GM23338 (cell line): ENCODE results near the gene RHOBTB3. TPM values are rescaled to one million over a fixed set of nuclear protein-coding genes. Genes with fewer than 3 reads are reported as not detected.

Experiments used
- ATAC-seq: fragments of 200-7000 bp; cut with Tn5 transposase; 3 replicates; pipeline ENCODE4 v1.9.1; 2020
- DNase-seq: peaks from one replicate; pipeline ENCODE4 v3.0.0-alpha.2; 2015; ENCODE audit warnings: low spot score
- H2AFZ ChIP-seq: fragments of 200-600 bp; sonication (generic); 2 replicates; pipeline ENCODE4 v1.8.0; 2016; ENCODE audit warnings: antibody characterized with exemption, mild to moderate bottlenecking, moderate library complexity
- H3F3A ChIP-seq: fragments of 200-600 bp; sonication (generic); replicated peaks from 2 replicates; pipeline ENCODE4 v1.8.0; 2017; ENCODE audit warnings: antibody characterized with exemption, mixed run types, low read depth
- H3K27ac ChIP-seq: fragments of 200-600 bp; sonication (generic); 2 replicates; pipeline ENCODE4 v1.6.1; 2016; ENCODE audit warnings: low read depth
- H3K27me3 ChIP-seq: fragments of 200-600 bp; sonication (generic); 2 replicates; pipeline ENCODE4 v1.8.0; 2016; ENCODE audit warnings: mild to moderate bottlenecking, mixed run types, moderate library complexity; ENCODE audit not compliant: insufficient read depth
- H3K36me3 ChIP-seq: fragments of 200-600 bp; sonication (generic); 2 replicates; pipeline ENCODE4 v1.8.0; 2016; ENCODE audit warnings: mild to moderate bottlenecking; ENCODE audit not compliant: insufficient read depth
- H3K4me1 ChIP-seq: fragments of 200-600 bp; sonication (generic); 2 replicates; pipeline ENCODE4 v1.8.0; 2016; ENCODE audit warnings: mild to moderate bottlenecking, moderate library complexity; ENCODE audit not compliant: insufficient read depth
- H3K4me2 ChIP-seq: fragments of 200-600 bp; sonication (generic); 2 replicates; pipeline ENCODE4 v1.7.1; 2017; ENCODE audit warnings: mixed run types
- H3K4me3 ChIP-seq: fragments of 200-600 bp; sonication (generic); 2 replicates; pipeline ENCODE4 v1.6.1; 2016; ENCODE audit warnings: mixed run types
- H3K79me2 ChIP-seq: fragments of 200-600 bp; sonication (generic); replicated peaks from 2 replicates; pipeline ENCODE4 v1.8.0; 2017; ENCODE audit warnings: mild to moderate bottlenecking; ENCODE audit not compliant: insufficient read depth
- H3K9me2 ChIP-seq: fragments of 200-600 bp; sonication (generic); 2 replicates; pipeline ENCODE4 v1.8.0; 2017; ENCODE audit not compliant: insufficient read depth
- H4K20me1 ChIP-seq: fragments of 200-600 bp; sonication (generic); replicated peaks from 2 replicates; pipeline ENCODE4 v1.8.0; 2017; ENCODE audit warnings: mild to moderate bottlenecking; ENCODE audit not compliant: insufficient read depth
- H3K27ac Mint-ChIP-seq: 2 replicates; pipeline ENCODE4 v1.8.0; 2020; ENCODE audit warnings: inconsistent platforms, mild to moderate bottlenecking, moderate library complexity, mixed read lengths
- H3K27me3 Mint-ChIP-seq: 3 replicates; pipeline ENCODE4 v1.8.0; 2022; ENCODE audit warnings: low read depth, mild to moderate bottlenecking, moderate library complexity, mixed read lengths, inconsistent platforms; ENCODE audit not compliant: insufficient read depth, poor library complexity
- H3K36me3 Mint-ChIP-seq: 3 replicates; pipeline ENCODE4 v1.8.0; 2021; ENCODE audit warnings: low read depth, mild to moderate bottlenecking, inconsistent platforms, moderate library complexity, mixed read lengths
- H3K4me1 Mint-ChIP-seq: 3 replicates; pipeline ENCODE4 v1.8.0; 2020; ENCODE audit warnings: mild to moderate bottlenecking, inconsistent platforms, mixed read lengths
- H3K4me3 Mint-ChIP-seq: 3 replicates; pipeline ENCODE4 v1.8.0; 2021; ENCODE audit warnings: moderate library complexity, mild to moderate bottlenecking, inconsistent platforms, mixed read lengths
- H3K9me3 Mint-ChIP-seq: 3 replicates; pipeline ENCODE4 v1.8.0; 2020; ENCODE audit warnings: moderate library complexity, mild to moderate bottlenecking, inconsistent platforms, mixed read lengths
- CREB1 ChIP-seq: fragments of 250-450 bp; sonication (Bioruptor Pico); IDR thresholded peaks from 2 replicates; pipeline ENCODE4 v1.5.0; 2020; ENCODE audit warnings: low read depth, mild to moderate bottlenecking, moderate library complexity
- EZH2phosphoT487 ChIP-seq: fragments of 200-600 bp; sonication (generic); IDR thresholded peaks from one replicate; pipeline ENCODE4 v1.8.1; 2018; ENCODE audit warnings: antibody characterized with exemption; ENCODE audit not compliant: unreplicated experiment
- JUNB ChIP-seq: IDR thresholded peaks from one replicate; pipeline ENCODE4 v1.6.1; 2016; ENCODE audit warnings: antibody characterized with exemption; ENCODE audit not compliant: unreplicated experiment
- NANOG ChIP-seq: IDR thresholded peaks from 2 replicates; pipeline ENCODE4 v1.6.1; 2016; ENCODE audit warnings: antibody characterized with exemption, borderline replicate concordance
- POLR2AphosphoS5 ChIP-seq: IDR thresholded peaks from 2 replicates; pipeline ENCODE4 v1.6.1; 2016; ENCODE audit warnings: antibody characterized with exemption, low read depth
- REST ChIP-seq: IDR thresholded peaks from one replicate; pipeline ENCODE4 v1.6.1; 2018; ENCODE audit warnings: antibody characterized with exemption; ENCODE audit not compliant: unreplicated experiment
- ZNF114 ChIP-seq: fragments of 250-450 bp; sonication (Bioruptor Pico); IDR thresholded peaks from 2 replicates; pipeline ENCODE4 v1.5.0; 2020; ENCODE audit warnings: mild to moderate bottlenecking, moderate library complexity
- ZNF331 ChIP-seq: fragments of 250-450 bp; sonication (Bioruptor Pico); IDR thresholded peaks from 2 replicates; pipeline ENCODE4 v1.5.0; 2020; ENCODE audit warnings: low read depth, mild to moderate bottlenecking, moderate library complexity
- ZNF462 ChIP-seq: fragments of 250-450 bp; sonication (Bioruptor Pico); IDR thresholded peaks from 2 replicates; pipeline ENCODE4 v1.5.0; 2020; ENCODE audit warnings: mild to moderate bottlenecking, moderate library complexity
- polyA plus RNA-seq: library from polyadenylated mRNA; unstranded; fragments of >200 nt; fragmentation: Nextera tagmentation; extraction: Ambion mirVana; gene quantifications from 2 replicates; pipeline ENCODE4 v1.2.1, GENCODE V29; 2016
- total RNA-seq: library from RNA; depleted of rRNA; stranded (reverse); fragments of >200 nt; shearing (Covaris generic); gene quantifications from 2 replicates; pipeline ENCODE4 v1.2.3, GENCODE V29; 2014
- TF ChIP-seq, protein P1 (sequence below), 2 experiments: fragments of 200-600 bp in 1 of 2; sonication (generic) in 1 of 2; conservative IDR thresholded peaks; 2 replicates each; pipeline versions ENCODE4 v1.5.1 to v1.6.1; 2016 to 2017; ENCODE audit warnings: antibody characterized with exemption in 2 of 2, low read depth in 2 of 2, mild to moderate bottlenecking in 2 of 2, moderate library complexity in 1 of 2

Gene RHOBTB3
- total and polyA plus RNA-seq, 2 experiments from 2014 or later, result 10.0 to 13.4 TPM

GRCh38 chr5:95788493-95788892 is 57.4 kb downstream of the RHOBTB3 start:
- H3K9me2 ChIP-seq, result no peaks in the 10 kb centered on the region
- H3K27me3 Mint-ChIP-seq, result no peaks in the 10 kb centered on the region
- ATAC-seq (no peak), DNase-seq (no peak)
- no peak for TF ChIP-seq REST
- TF ChIP-seq CREB1, result no peak
- no peak for TF ChIP-seq ZNF331
- TF ChIP-seq ZNF462 (CRISPR knock-in tag), result no peak
- no peak for TF ChIP-seq EZH2phosphoT487
- TF ChIP-seq NANOG, result no peak
- no peak for TF ChIP-seq ZNF114 (CRISPR knock-in tag)
- no peak for TF ChIP-seq JUNB
- TF ChIP-seq, protein P1, sequence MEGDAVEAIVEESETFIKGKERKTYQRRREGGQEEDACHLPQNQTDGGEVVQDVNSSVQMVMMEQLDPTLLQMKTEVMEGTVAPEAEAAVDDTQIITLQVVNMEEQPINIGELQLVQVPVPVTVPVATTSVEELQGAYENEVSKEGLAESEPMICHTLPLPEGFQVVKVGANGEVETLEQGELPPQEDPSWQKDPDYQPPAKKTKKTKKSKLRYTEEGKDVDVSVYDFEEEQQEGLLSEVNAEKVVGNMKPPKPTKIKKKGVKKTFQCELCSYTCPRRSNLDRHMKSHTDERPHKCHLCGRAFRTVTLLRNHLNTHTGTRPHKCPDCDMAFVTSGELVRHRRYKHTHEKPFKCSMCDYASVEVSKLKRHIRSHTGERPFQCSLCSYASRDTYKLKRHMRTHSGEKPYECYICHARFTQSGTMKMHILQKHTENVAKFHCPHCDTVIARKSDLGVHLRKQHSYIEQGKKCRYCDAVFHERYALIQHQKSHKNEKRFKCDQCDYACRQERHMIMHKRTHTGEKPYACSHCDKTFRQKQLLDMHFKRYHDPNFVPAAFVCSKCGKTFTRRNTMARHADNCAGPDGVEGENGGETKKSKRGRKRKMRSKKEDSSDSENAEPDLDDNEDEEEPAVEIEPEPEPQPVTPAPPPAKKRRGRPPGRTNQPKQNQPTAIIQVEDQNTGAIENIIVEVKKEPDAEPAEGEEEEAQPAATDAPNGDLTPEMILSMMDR (conservative IDR thresholded peaks at IDR 0.05; ENCODE audit: low read depth in 2 of 2), result no peak
- no peak for TF ChIP-seq POLR2AphosphoS5
- H3K27ac Mint-ChIP-seq, result no peak overlapping the region
- no peaks in the 10 kb centered on the region for H3K9me3 Mint-ChIP-seq
- H3K27ac ChIP-seq, result no peak overlapping the region
- no peak overlapping the region for H3K4me3 ChIP-seq
- H3K27me3 ChIP-seq, result no peaks in the 10 kb centered on the region
- H3K4me3 Mint-ChIP-seq, result no peak overlapping the region
- H3K79me2 ChIP-seq, result no peaks in the 10 kb centered on the region
- H3K4me2 ChIP-seq, result no peak overlapping the region
- no peaks in the 10 kb centered on the region for H3F3A ChIP-seq
- no peaks in the 10 kb centered on the region for H3K36me3 Mint-ChIP-seq
- no peaks in the 10 kb centered on the region for H3K4me1 ChIP-seq
- no peaks in the 10 kb centered on the region for H3K4me1 Mint-ChIP-seq
- H2AFZ ChIP-seq, result no peak overlapping the region
- H4K20me1 ChIP-seq, result no peaks in the 10 kb centered on the region
- no peaks in the 10 kb centered on the region for H3K36me3 ChIP-seq
